HEK293 (cell line): ENCODE data around the gene PLIN5.
A peak's percentile ranks its signal among the peaks of the same experiment; 100 is the strongest.

Source experiments
- CTCF ChIA-PET: fragments of 350-600 bp; formaldehyde crosslinking; extraction: SDS; loops from one replicate; lab custom pipeline; 2021; ENCODE audit warnings: antibody characterized with exemption; lab: Yijun Ruan, JAX
- POLR2A ChIA-PET: fragments of 300-600 bp; formaldehyde crosslinking; extraction: SDS; loops from one replicate; lab custom pipeline; 2020; ENCODE audit warnings: antibody characterized with exemption, inconsistent platforms; lab: Yijun Ruan, JAX
- H3K27ac ChIP-seq: fragments of 200-500 bp; sonication (Bioruptor generic); 2 replicates; pipeline ENCODE4 v1.5.1; 2014; ENCODE audit warnings: low read depth, low read length, control low read depth, inconsistent platforms; ENCODE audit errors: extremely low read depth
- H3K36me3 ChIP-seq, 2 experiments: fragments of 200-500 bp in 1 of 2; sonication (Bioruptor generic) in 1 of 2; 1 replicate in 1 of 2; 2 replicates in 1 of 2; pipeline ENCODE4 v1.5.1; 2014 to 2017; ENCODE audit warnings: inconsistent platforms in 2 of 2, low read length in 2 of 2; ENCODE audit not compliant: control insufficient read depth in 2 of 2, insufficient read depth in 1 of 2
- H3K4me1 ChIP-seq: fragments of 200-500 bp; sonication (Bioruptor generic); 2 replicates; pipeline ENCODE4 v1.5.1; 2014; ENCODE audit warnings: mild to moderate bottlenecking, low read length, inconsistent platforms; ENCODE audit not compliant: control insufficient read depth, insufficient read depth
- H3K4me3 ChIP-seq: 2 replicates; pipeline ENCODE4 v1.5.1; 2011; ENCODE audit warnings: low read depth, mild to moderate bottlenecking, control low read depth, low read length, moderate library complexity
- H3K9me3 ChIP-seq: fragments of 200-500 bp; sonication (Bioruptor generic); 2 replicates; pipeline ENCODE4 v1.5.1; 2014; ENCODE audit warnings: low read depth, low read length, inconsistent platforms; ENCODE audit not compliant: control insufficient read depth, insufficient read depth
- KLF8 ChIP-seq: fragments of 450-650 bp; formaldehyde crosslinking; IDR thresholded peaks from 2 replicates; pipeline ENCODE4 v1.5.1; 2016; ENCODE audit warnings: missing biosample characterization, missing genetic modification characterization
- RBAK ChIP-seq: fragments of 450-650 bp; formaldehyde crosslinking; IDR thresholded peaks from 2 replicates; pipeline ENCODE4 v1.5.1; 2016; ENCODE audit warnings: missing biosample characterization, missing genetic modification characterization
- TRIM28 ChIP-seq: IDR thresholded peaks from 2 replicates; pipeline ENCODE4 v1.6.1; 2011; ENCODE audit warnings: low read length, control low read depth, borderline replicate concordance
- ZBTB1 ChIP-seq: fragments of 450-650 bp; formaldehyde crosslinking; IDR thresholded peaks from 2 replicates; pipeline ENCODE4 v1.5.1; 2016; ENCODE audit warnings: missing biosample characterization, missing genetic modification characterization
- ZBTB20 ChIP-seq: fragments of 450-650 bp; formaldehyde crosslinking; IDR thresholded peaks from 2 replicates; pipeline ENCODE4 v1.5.1; 2016; ENCODE audit warnings: missing biosample characterization, missing genetic modification characterization
- ZNF121 ChIP-seq: fragments of 450-650 bp; formaldehyde crosslinking; IDR thresholded peaks from 2 replicates; pipeline ENCODE4 v1.5.1; 2016; ENCODE audit warnings: missing biosample characterization, missing genetic modification characterization
- ZNF148 ChIP-seq: fragments of 450-650 bp; formaldehyde crosslinking; IDR thresholded peaks from 2 replicates; pipeline ENCODE4 v1.5.0; 2017; ENCODE audit warnings: missing biosample characterization, missing genetic modification characterization, borderline replicate concordance
- ZNF223 ChIP-seq: fragments of 450-650 bp; formaldehyde crosslinking; IDR thresholded peaks from 2 replicates; pipeline ENCODE4 v1.5.1; 2016; ENCODE audit warnings: missing biosample characterization, missing genetic modification characterization
- ZNF239 ChIP-seq: fragments of 450-650 bp; formaldehyde crosslinking; IDR thresholded peaks from 2 replicates; pipeline ENCODE4 v1.5.1; 2016; ENCODE audit warnings: missing biosample characterization, missing genetic modification characterization
- ZNF292 ChIP-seq: fragments of 450-650 bp; formaldehyde crosslinking; IDR thresholded peaks from 2 replicates; pipeline ENCODE4 v1.5.1; 2016; ENCODE audit warnings: low read depth, missing biosample characterization, missing genetic modification characterization, borderline replicate concordance
- ZNF335 ChIP-seq: fragments of 450-650 bp; formaldehyde crosslinking; conservative IDR thresholded peaks from 2 replicates; pipeline ENCODE4 v1.5.1; 2016; ENCODE audit warnings: missing biosample characterization, missing genetic modification characterization
- ZNF362 ChIP-seq: fragments of 450-650 bp; formaldehyde crosslinking; IDR thresholded peaks from 2 replicates; pipeline ENCODE4 v1.5.1; 2016; ENCODE audit warnings: missing biosample characterization, missing genetic modification characterization
- ZNF37A ChIP-seq: fragments of 450-650 bp; IDR thresholded peaks from 2 replicates; pipeline ENCODE4 v1.5.1; 2018; ENCODE audit warnings: missing biosample characterization, missing genetic modification characterization
- ZNF416 ChIP-seq: fragments of 450-650 bp; formaldehyde crosslinking; IDR thresholded peaks from 2 replicates; pipeline ENCODE4 v1.5.1; 2016; ENCODE audit warnings: missing biosample characterization, missing genetic modification characterization
- ZNF423 ChIP-seq: fragments of 450-650 bp; formaldehyde crosslinking; IDR thresholded peaks from 2 replicates; pipeline ENCODE4 v1.5.1; 2016; ENCODE audit warnings: missing biosample characterization, missing genetic modification characterization
- ZNF426 ChIP-seq: fragments of 450-650 bp; formaldehyde crosslinking; IDR thresholded peaks from 2 replicates; pipeline ENCODE4 v1.5.1; 2017; ENCODE audit warnings: missing biosample characterization, missing genetic modification characterization, mild to moderate bottlenecking, inconsistent platforms, moderate library complexity
- ZNF473 ChIP-seq: fragments of 450-650 bp; formaldehyde crosslinking; IDR thresholded peaks from 2 replicates; pipeline ENCODE4 v1.5.1; 2017; ENCODE audit warnings: missing biosample characterization, missing genetic modification characterization
- ZNF548 ChIP-seq: fragments of 450-650 bp; formaldehyde crosslinking; IDR thresholded peaks from 2 replicates; pipeline ENCODE4 v1.5.1; 2016; ENCODE audit warnings: missing biosample characterization, missing genetic modification characterization
- ZNF558 ChIP-seq: fragments of 450-650 bp; formaldehyde crosslinking; IDR thresholded peaks from 2 replicates; pipeline ENCODE4 v1.5.1; 2016; ENCODE audit warnings: missing biosample characterization, missing genetic modification characterization
- ZNF654 ChIP-seq: fragments of 450-650 bp; formaldehyde crosslinking; IDR thresholded peaks from 2 replicates; pipeline ENCODE4 v1.5.1; 2016; ENCODE audit warnings: low read depth, missing biosample characterization, missing genetic modification characterization
- ZNF785 ChIP-seq: fragments of 450-650 bp; formaldehyde crosslinking; IDR thresholded peaks from 2 replicates; pipeline ENCODE4 v1.5.1; 2016; ENCODE audit warnings: missing biosample characterization, missing genetic modification characterization
- ZSCAN30 ChIP-seq: fragments of 450-650 bp; IDR thresholded peaks from 2 replicates; pipeline ENCODE4 v1.5.1; 2018; ENCODE audit warnings: missing biosample characterization, mild to moderate bottlenecking, missing genetic modification characterization, moderate library complexity
- TF ChIP-seq, protein P1 (sequence below): fragments of 450-650 bp; formaldehyde crosslinking; IDR thresholded peaks from 2 replicates; pipeline ENCODE4 v1.5.1; 2016; ENCODE audit warnings: missing biosample characterization, missing genetic modification characterization
- TF ChIP-seq, protein P2 (sequence below): fragments of 450-650 bp; formaldehyde crosslinking; IDR thresholded peaks from 2 replicates; pipeline ENCODE4 v1.5.1; 2016; ENCODE audit warnings: missing biosample characterization, missing genetic modification characterization

Gene PLIN5

GRCh38 chr19:4537953-4538600 is 3.1 kb upstream of the PLIN5 start:
- POLR2A ChIA-PET, result no interaction called here
- H3K9me3 ChIP-seq, result no peaks in the 10 kb centered on the region
- CTCF ChIA-PET, result interaction anchor here (0.5 to 5.1 kb wide), 4 partner anchors 14 to 184 kb away, joined by 3 to 34 read pairs (median 6); partner anchors contain the start of gene SEMA6B
- H3K4me1 ChIP-seq, result no peaks in the 10 kb centered on the region
- H3K27ac ChIP-seq, result no peak overlapping the region
- no peaks in the 10 kb centered on the region for H3K36me3 ChIP-seq
- no peak overlapping the region for H3K4me3 ChIP-seq
- TF ChIP-seq ZBTB1 (tag by site-specific recombination) (no peak), ZNF223 (tag by site-specific recombination) (peak; percentile 64; the same call in 1 of the 2 replicates), ZNF548 (tag by site-specific recombination) (no peak)
- TF ChIP-seq, all 188 proteins: peak for 1

- Histone ChIP-seq H3K4me1 (no peaks in the 10 kb centered on the region), H3K9me3 (no peaks in the 10 kb centered on the region), H3K4me3 (no peak overlapping the region), H3K36me3 (no peaks in the 10 kb centered on the region), H3K27ac (no peak overlapping the region)
- TF ChIP-seq ZNF292 (tag by site-specific recombination) (no peak), ZBTB20 (no peak), ZNF426 (tag by site-specific recombination) (no peak), ZNF239 (tag by site-specific recombination) (no peak), KLF8 (tag by site-specific recombination) (no peak), ZNF423 (tag by site-specific recombination) (no peak), ZNF654 (tag by site-specific recombination) (no peak), ZNF473 (tag by site-specific recombination) (no peak), ZNF558 (tag by site-specific recombination) (no peak), ZNF148 (no peak), TRIM28 (no peak), ZNF121 (no peak)
- TF ChIP-seq, protein P1, sequence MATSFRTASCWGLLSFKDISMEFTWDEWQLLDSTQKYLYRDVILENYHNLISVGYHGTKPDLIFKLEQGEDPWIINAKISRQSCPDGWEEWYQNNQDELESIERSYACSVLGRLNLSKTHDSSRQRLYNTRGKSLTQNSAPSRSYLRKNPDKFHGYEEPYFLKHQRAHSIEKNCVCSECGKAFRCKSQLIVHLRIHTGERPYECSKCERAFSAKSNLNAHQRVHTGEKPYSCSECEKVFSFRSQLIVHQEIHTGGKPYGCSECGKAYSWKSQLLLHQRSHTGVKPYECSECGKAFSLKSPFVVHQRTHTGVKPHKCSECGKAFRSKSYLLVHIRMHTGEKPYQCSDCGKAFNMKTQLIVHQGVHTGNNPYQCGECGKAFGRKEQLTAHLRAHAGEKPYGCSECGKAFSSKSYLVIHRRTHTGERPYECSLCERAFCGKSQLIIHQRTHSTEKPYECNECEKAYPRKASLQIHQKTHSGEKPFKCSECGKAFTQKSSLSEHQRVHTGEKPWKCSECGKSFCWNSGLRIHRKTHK, result no peak
- ChIA-PET POLR2A (no interaction called here), CTCF (interaction anchor here (0.6 to 5.1 kb wide), 2 partner anchors 10 to 13 kb away, joined by 4 to 34 read pairs; no protein-coding TSS in a partner anchor)
Observed at GRCh38 chr19:4536798-4537197, 1.8 kb upstream of the PLIN5 start.

DNA sequence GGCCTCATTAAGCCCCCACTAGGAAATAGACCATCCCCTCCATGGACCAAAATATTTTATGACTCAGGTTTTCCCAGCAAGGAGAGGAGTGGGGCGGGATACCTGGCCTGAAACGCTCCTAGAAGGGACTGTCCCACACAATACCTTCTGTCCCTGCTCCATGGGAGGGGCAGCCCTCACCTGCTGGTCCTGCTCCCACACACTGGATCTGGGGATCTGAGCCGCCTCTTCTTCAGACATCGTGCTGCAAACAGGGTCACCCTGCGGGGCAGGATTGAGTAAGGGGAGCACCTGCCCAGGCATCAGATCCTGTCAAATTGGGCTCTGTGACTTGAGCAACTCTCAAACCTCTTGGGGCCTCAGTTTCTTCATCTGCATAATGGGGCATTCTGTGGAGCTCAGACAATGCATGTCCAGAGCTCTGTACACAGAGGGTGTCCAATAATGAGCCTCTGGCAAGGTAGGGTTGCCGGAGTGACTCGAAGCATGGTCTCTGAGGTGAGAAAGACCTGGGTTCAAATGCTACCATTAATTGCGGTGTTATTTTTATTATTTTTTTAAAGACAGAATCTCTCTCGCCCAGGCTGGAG is 1.1 kb downstream of the PLIN5 start:
- ChIA-PET CTCF (interaction anchor here (0.8 to 4.4 kb wide), 5 partner anchors 9 to 36 kb away, joined by 4 to 72 read pairs (median 5); no protein-coding TSS in a partner anchor), POLR2A (no interaction called here)
- Histone ChIP-seq H3K4me3 (no peak overlapping the region), H3K27ac (no peak overlapping the region), H3K4me1 (no peaks in the 10 kb centered on the region), H3K9me3 (no peaks in the 10 kb centered on the region), H3K36me3 (no peaks in the 10 kb centered on the region)
- no peak for TF ChIP-seq ZNF335
- no peak for TF ChIP-seq ZNF654 (tag by site-specific recombination)
- no peak for TF ChIP-seq ZNF223 (tag by site-specific recombination)
- no peak for TF ChIP-seq ZNF416 (tag by site-specific recombination)
- no peak for TF ChIP-seq ZNF37A (tag by site-specific recombination)
- TF ChIP-seq RBAK (tag by site-specific recombination), result no peak
- no peak for TF ChIP-seq ZNF362 (tag by site-specific recombination)
- TF ChIP-seq, protein P2, sequence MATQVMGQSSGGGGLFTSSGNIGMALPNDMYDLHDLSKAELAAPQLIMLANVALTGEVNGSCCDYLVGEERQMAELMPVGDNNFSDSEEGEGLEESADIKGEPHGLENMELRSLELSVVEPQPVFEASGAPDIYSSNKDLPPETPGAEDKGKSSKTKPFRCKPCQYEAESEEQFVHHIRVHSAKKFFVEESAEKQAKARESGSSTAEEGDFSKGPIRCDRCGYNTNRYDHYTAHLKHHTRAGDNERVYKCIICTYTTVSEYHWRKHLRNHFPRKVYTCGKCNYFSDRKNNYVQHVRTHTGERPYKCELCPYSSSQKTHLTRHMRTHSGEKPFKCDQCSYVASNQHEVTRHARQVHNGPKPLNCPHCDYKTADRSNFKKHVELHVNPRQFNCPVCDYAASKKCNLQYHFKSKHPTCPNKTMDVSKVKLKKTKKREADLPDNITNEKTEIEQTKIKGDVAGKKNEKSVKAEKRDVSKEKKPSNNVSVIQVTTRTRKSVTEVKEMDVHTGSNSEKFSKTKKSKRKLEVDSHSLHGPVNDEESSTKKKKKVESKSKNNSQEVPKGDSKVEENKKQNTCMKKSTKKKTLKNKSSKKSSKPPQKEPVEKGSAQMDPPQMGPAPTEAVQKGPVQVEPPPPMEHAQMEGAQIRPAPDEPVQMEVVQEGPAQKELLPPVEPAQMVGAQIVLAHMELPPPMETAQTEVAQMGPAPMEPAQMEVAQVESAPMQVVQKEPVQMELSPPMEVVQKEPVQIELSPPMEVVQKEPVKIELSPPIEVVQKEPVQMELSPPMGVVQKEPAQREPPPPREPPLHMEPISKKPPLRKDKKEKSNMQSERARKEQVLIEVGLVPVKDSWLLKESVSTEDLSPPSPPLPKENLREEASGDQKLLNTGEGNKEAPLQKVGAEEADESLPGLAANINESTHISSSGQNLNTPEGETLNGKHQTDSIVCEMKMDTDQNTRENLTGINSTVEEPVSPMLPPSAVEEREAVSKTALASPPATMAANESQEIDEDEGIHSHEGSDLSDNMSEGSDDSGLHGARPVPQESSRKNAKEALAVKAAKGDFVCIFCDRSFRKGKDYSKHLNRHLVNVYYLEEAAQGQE, result no peak
- TF ChIP-seq ZSCAN30, result no peak
- TF ChIP-seq ZNF785 (tag by site-specific recombination), result no peak
